Stimulated activated CD8-positive, alpha-beta memory T cell treated with anti-CD3 and anti-CD28 coated beads, Interleukin-7, amount 100 ng/mL, for 24 hours (primary cell): ENCODE measurements around the gene OIP5.
"Not testable (repeated sequence)": the region's sequence is repeated elsewhere in the genome, so short reads cannot be mapped to it uniquely, and the experiment has no call there.

Experiments used
- DNase-seq: peaks from one replicate; pipeline ENCODE4 v3.0.0-alpha.2; 2020; ENCODE audit warnings: low read depth

Gene OIP5

DNA sequence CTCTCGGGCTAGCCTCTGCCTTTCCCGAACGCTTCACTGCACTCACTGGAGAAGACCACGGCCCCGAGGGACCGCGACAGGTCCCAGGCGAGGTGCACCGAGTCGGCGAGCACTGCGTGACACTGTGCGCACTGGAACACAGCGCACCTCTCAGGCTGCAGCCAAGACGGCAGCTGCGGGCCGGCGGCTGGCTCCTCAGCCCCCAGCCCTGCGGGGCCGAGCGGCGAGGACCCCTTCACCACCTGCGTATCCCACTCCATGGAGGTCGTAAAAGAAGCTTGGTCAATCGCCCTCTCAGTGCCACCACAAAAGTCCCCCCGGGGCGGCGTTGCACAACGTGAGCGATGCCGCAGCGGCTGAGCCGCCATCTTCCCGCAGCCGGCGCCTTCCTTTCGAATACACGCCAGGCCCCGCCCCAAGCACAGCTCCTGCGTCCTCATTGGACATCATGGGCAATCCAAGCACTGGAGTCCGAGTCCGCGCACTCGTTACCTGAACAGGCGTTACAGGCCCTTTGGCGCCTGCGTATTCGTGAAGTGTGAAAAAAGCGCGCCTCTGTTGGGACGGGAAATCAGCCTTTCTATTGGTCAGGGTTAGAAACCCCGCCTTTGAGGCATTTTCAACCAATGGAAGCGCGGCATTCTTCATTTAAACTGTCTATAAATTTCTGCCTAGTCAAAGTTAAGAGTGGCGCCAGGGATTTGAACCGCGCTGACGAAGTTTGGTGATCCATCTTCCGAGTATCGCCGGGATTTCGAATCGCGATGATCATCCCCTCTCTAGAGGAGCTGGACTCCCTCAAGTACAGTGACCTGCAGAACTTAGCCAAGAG is at the start of gene OIP5, which contains the start of gene NUSAP1:
TSS of gene OIP5 (minus strand) at position 398 of the 832 bp plus-strand sequence. CDS start at position 368, 30 bp downstream.
TSS of gene NUSAP1 (plus strand) at position 688 of the 832 bp plus-strand sequence. CDS start at position 765, 77 bp downstream.
- peak; percentile 97 for DNase-seq

DNA sequence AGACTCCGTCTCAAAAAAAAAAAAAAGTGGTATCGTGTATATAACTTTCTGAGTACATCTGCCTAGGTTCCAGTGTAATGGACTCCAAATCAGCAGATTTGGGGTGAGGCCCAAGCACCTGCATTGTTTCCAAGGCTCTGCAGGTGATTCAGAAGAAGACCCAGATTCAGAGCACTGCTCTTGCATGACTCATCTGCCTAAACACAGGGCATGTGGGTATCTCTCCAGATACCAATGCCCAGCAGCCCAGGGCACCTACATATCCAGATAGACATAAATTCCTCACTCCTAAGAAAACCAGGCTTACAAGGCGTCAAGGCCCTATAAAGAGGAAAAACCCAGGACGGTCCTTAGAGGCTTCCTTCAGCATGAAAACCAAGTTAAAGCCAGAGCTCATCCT is 45.6 kb upstream of the OIP5 start:
- no peak for DNase-seq

- no peak for DNase-seq
These were observed 35.0 kb upstream of the OIP5 start for GRCh38 chr15:41367418-41367817.

DNA sequence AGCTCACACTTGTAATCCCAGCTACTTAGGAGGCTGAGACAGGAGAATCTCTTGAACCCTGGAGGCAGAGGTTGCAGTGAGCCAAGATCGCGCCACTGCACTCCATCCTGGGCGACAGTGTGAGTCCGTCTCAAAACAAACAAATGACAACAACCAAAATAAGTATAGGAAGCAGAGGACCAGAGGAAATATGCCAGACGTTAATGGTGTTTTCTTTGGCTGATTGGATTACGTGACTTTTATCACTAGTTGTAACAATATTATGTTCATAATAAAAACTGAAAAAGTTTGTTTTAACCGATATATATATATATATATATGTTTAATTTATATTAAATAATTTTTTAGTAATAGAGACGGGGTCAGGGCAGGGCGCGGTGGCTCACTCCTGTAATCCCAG is 22.0 kb upstream of the OIP5 start:
- DNase-seq = no peak

DNA sequence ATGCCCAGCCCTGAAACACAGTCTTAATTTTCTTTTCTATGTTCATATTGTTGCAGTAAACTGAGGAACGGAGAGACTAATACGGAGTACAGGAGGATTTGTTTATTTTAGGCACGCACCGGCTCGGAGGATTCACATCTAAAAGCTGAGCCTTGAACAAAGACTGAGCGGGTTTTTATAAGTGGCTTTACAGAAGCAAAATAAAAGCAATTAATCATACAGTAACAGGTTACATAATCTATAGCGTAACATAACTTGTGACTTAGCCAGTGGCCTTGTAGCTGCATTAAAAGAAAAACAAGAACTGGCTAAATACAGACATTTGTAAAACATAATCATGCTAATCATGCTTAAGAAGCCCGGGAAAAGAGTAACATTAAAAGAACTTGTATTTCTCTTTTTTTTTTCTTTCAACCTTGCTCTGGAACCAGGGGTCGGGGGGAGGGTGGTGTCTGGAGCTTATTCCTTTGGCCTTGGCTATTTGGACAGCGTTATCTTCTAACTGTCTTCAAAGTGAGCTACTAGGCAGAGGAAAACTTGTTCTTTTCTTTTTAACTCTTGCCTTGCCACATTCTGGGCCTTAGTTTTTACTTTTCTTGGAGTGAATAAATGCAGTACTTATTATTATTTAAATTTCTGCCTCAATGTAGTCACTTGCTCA is 17.8 kb upstream of the OIP5 start:
- DNase-seq = no peak

- DNase-seq = no peak
These were observed 14.8 kb upstream of the OIP5 start for GRCh38 chr15:41347236-41347635.

- DNase-seq = no peak
These were observed 9.1 kb upstream of the OIP5 start for GRCh38 chr15:41341519-41341918.

DNA sequence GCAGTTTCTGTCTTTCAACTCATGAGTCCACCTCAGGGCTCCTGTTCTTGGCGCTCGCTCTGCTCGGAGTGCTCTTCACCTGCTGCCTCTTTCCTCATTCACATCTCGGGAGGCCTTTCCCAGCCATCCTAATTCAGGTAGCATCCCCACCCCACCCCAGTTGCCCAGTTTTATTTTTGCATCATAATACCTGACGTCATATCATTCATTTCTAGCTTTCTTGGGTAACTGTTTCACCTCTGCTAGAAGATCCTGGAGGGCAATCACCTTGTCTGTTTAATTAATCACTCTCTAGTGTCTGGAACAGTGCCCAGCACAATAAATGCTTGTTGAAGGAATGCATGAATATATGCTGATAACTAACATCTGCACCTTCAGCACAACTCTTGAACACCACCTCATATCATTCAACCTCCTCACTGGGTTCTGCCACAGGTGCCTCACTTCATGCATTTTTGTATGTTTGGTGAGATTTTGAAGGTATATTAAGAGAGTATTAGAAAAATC is 7.9 kb upstream of the OIP5 start:
- no peak for DNase-seq

DNA sequence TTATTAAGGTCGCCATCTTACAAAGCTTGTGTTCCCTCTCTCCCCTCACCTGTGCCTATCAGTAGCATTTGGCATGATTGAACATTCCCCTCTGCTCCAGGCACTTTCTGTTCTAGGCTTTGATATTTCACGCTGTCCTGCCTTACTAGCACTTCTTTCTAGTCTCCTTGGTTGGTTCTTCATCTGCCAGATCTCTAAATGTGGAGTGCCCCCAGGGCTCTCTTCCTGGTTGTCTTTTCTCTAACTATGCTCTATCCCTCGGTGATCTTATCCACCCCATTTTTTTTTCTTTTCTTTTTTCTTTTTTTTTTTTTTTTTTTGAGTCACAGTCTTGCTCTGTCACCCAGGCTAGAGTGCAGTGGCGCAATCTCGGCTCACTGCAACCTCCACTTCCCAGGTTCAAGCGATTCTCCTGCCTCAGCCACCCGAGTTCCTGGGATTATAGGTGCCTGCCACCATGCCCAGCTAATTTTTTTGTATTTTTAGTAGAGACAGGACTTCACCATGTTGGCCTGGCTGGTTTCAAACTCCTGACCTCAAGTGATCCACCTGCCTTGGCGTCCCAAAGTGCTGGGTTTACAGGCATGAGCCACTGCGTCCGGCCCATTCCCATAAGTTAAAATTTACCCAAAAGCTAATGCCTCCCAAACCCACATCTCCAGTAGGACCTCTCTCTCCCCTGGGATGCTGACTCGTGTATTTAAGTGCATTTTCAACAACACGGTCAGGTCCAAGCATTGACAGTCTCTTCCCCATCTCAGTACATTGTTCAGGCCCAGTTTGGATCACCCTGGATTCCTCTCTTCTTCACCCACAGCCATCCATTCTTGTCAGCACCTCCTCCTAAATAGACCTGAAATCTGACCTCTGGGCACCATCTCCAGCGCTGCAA is 5.5 kb upstream of the OIP5 start:
- DNase-seq = no peak

DNA sequence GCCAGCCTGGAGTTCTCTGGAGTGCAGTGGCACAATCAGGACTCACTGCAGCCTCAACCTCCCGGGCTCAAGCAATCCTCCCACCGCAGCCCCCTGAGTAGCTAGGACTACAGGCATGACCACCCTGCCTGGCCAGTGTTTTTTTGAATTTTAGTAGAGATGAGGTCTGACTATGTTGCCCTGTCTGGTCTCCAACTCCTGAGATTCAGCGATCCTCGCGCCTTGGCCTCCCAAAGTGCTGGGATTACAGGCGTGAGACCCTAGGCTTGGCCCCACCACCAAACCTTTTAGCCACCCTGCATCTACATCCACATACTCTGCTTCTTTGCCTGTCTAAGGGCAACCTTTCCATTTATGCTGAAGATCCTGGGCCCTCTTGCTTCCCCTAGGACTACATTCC is 4.7 kb upstream of the OIP5 start:
- DNase-seq = no peak

DNA sequence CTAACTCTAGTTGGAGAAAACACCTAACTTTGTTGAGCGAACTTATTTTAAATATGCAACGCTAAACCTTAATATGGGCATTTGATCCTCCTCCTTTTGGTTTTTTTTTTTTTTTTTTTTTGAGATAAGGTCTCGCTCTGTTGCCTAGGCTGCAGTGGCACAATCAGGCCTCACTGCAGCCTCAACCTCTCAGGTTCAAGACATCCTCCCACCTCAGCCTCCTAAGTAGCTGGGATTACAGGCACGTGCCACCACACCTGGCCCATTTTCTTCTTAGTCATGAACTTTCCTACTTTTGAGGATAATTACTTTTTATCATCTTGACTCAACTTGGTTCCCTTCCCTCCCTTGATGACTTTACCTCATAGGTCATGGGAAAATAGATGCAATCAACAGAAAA is 4.2 kb upstream of the OIP5 start:
- no peak for DNase-seq

DNA sequence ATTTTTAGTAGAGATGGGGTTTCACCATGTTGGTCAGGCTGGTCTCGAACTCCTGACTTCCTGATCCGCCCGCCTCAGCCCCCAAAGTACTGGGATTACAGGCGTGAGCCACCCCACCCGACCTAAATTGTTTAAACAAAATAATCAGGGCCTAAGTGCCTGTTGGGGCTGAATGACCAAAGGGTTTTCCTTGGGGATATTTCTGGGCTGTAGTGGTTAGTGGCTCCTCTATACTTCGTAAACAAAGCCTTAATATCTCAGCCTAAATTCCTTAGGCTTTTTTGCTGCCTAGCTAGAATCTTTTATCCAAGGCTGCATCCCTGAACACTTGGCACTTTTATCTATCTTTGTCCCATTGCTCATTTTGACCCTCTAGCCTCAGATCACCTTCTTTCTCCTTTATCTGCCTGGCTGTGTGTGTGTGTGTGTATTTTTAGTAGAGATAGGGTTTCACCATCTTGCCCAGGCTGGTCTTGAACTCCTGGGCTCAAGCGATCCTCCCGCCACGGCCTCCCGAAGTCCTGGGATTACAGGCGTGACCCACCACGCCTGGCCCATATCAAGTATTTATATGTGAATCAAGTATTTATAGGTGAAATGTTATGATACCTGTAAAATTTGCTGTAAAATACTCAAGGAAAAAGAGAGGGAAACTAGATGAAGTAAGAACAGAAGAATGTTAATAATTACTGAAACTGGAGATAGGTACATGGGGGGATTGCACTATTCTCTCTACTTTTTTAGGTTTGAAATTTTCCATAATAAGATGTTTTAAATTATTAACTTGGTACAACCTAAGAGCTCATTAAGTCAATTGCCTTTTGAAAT is 2.1 kb upstream of the OIP5 start:
- DNase-seq = no peak

DNA sequence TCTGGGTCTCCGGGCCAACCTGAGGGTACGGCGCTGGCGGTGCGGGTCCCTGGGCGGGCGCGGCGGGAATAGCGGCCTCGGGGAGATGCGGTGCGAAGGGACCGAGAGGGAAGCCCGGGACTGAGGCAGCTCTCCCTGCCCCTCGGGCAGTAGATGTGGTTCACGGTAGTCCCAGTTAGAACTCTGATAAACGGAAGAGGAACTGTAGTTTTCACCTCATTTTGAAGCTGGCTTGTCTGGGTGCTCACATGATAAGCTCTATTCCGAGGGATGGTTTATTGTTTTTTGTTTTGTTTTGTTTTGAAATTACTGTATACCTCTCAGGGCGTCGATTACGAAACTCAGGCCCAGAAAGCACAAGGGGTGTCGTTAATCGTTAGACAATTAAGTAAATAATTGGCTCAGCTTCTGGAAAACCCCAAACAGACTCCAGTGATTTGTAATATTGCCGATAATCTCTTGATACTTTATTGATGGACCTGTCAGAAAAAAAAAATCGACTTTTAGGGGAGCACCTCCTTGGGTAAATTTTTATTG is 703 bp upstream of the OIP5 start:
- no peak for DNase-seq

DNA sequence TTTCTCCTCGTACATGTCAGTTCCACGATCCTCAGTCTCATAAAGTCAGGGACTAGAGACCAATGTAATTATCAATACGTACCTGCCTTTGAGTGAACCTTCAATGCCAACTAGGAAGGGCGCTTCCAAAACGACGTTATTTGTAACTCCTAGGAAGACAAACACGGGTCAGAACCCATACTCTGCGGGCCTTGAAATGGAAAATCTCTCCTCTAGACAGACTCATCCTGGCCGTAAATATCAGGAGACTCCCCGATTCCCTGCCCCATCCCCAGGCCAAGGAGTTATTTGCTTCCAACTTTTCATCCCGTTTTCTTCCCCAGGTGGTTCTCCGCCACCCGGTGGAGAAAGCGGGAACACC is 578 bp downstream of the OIP5 start:
- DNase-seq = no peak

DNA sequence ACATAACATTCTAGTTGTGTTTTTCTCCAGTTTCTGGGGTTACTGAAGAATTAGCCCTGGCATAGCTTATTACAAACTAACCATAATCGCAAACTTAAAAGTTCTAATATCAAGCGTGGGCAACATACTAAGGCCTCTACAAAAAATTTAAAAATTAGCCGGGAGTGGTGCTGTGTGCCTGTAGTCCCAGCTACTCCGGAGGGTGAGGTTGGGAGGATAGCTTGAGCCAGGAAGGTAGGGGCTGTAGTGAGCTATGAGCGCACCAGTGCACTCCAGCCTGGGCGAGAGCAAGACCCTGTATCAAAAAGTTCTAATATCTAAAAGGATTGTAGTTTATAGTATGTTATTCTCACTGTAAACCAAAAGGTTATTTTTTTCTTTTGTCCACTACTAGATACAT is 1.1 kb downstream of the OIP5 start:
- DNase-seq = no peak

DNA sequence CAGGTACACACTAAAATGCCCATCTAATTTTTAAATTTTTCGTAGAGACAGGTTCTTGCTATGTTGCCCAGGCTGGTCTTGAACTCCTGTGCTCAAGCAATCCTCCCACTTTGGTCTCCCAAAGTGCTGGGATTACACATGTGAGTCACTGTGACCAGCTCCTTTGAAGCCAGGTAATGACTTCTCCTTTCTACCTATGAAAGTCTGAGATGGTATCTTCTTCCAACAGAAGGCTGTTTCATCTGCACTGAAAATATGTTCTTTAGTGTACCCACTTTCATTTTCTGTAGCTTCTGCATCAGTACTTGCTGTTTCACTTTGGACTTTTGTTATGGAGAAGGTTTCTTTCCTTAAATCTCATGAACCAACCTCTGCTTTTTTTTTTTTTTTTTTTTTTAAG is 8.8 kb downstream of the OIP5 start:
- no peak for DNase-seq

DNA sequence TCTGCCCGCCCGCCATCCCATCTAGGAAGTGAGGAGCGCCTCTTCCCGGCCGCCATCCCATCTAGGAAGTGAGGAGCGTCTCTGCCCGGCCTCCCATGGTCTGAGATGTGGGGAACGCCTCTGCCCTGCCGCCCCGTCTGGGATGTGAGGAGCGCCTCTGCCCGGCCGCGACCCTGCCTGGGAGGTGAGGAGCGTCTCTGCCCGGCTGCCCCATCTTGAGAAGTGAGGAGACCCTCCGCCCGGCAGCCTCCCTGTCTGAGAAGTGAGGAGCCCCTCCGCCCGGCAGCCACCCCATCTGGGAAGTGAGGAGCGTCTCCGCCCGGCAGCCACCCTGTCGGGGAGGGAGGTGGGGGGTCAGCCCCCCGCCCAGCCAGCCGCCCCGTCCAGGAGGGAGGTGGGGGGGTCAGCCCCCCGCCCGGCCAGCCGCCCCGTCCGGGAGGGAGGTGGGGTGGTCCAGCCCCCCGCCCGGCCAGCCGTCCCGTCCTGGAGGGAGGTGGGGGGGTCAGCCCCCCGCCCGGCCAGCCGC is 11.5 kb downstream of the OIP5 start:
- not testable (repeated sequence) for DNase-seq

DNA sequence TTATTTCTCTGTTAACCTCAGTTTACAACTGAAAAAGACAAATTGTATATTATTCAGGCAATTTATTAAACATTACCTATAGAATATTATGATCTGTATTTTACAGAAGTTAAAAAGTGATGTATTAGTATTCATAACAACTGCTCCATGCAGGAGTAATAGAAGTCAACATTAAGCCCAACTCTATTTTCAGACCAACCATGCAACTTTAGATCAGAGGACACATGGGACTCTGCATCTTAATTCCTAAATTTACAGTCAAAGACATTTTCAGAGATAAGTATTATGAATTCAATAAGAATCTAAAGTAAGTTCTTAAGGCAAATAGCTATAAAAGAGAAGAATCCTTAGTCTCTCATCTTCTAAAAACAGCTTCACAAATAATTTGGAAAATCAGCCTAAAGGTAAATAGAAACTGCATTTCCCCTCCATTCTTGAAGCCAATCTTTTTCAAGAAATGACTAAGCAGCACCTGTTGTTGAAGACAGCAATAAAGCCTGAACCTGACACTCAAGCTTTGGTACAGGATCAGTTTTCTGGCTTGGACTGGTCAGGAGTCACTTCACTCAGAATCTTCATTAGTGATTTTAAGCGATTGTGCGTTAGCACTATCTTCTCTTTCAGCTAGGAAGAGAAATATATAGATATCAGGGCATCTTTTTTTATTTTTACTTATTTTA is 23.0 kb downstream of the OIP5 start:
- DNase-seq = no peak

- DNase-seq = no peak
These were observed 24.7 kb downstream of the OIP5 start for GRCh38 chr15:41307679-41308078.

DNA sequence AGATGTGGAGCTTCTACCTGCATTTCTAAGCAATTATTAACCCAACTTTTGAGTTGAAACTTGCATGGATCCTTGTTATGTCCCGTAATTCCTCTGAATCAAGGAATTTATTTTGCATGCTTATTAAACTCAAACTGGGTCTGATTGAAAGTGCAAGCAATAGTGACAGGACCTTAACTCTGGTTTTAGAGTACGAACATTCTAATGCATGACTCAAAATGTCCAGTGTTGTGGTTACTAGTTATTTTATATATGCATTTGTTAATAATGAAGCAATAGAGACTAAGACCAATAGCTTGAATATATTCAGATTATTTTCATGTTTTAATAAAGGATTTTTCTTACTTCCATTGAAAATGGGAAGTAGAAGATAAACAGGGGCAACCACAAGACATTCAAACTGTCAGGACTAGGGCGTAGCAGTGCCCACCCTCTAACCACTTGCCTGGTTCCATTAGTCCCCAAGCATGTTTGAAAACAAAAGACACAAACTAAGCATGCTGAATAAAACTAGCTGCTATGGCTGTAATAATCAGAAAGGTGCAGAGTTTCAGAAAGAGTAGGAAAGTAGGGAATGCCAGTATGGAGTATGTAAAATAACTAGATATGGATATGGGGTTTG is 28.1 kb downstream of the OIP5 start:
- no peak for DNase-seq
